Smooth muscle cell (in vitro differentiated cells): ENCODE results near the gene CEP128. TPM values are rescaled to one million over a fixed set of nuclear protein-coding genes. Genes with fewer than 3 reads are reported as not detected.

ENCODE experiments used
- DNase-seq: peaks from one replicate; lab custom pipeline; 2025; ENCODE audit not compliant: unreplicated experiment; lab: John Stamatoyannopoulos, UW
- H2AFZ ChIP-seq: fragments of 200-600 bp; sonication (generic); 2 replicates; pipeline ENCODE4 v1.6.0; 2016; ENCODE audit warnings: antibody characterized with exemption, low read depth, mild to moderate bottlenecking
- H3F3A ChIP-seq: fragments of 200-600 bp; sonication (generic); 2 replicates; pipeline ENCODE4 v1.6.0; 2017; ENCODE audit warnings: antibody characterized with exemption, low read depth
- H3K27ac ChIP-seq: fragments of 200-600 bp; sonication (generic); 2 replicates; pipeline ENCODE4 v1.5.1; 2016; ENCODE audit warnings: low read depth, mild to moderate bottlenecking
- H3K27me3 ChIP-seq: fragments of 200-600 bp; sonication (generic); 2 replicates; pipeline ENCODE4 v1.6.1; 2016; ENCODE audit warnings: low read depth, mild to moderate bottlenecking
- H3K36me3 ChIP-seq: fragments of 200-600 bp; sonication (generic); 2 replicates; pipeline ENCODE4 v1.5.1; 2016; ENCODE audit warnings: low read depth
- H3K4me1 ChIP-seq: fragments of 200-600 bp; sonication (generic); 2 replicates; pipeline ENCODE4 v1.5.1; 2016; ENCODE audit warnings: low read depth
- H3K4me2 ChIP-seq: fragments of 200-600 bp; sonication (generic); 2 replicates; pipeline ENCODE4 v1.6.0; 2016; ENCODE audit warnings: mild to moderate bottlenecking
- H3K4me3 ChIP-seq: fragments of 200-600 bp; sonication (generic); 2 replicates; pipeline ENCODE4 v1.5.1; 2016; ENCODE audit warnings: mild to moderate bottlenecking
- H3K79me2 ChIP-seq: fragments of 200-600 bp; sonication (generic); 2 replicates; pipeline ENCODE4 v1.6.0; 2016; ENCODE audit warnings: low read depth, mild to moderate bottlenecking
- H3K9ac ChIP-seq: fragments of 200-600 bp; sonication (generic); 2 replicates; pipeline ENCODE4 v1.6.0; 2016; ENCODE audit warnings: low read depth
- H3K9me3 ChIP-seq: fragments of 200-600 bp; sonication (generic); replicated peaks from 2 replicates; pipeline ENCODE4 v1.5.1; 2016; ENCODE audit warnings: low read depth
- H4K20me1 ChIP-seq: fragments of 200-600 bp; sonication (generic); 2 replicates; pipeline ENCODE4 v1.6.0; 2016; ENCODE audit warnings: low read depth
- WGBS: methylation state at CpG from one replicate; pipeline ENCODE4 v1.1.7; 2016; ENCODE audit warnings: low lambda C conversion rate; 5-methylcytosine and 5-hydroxymethylcytosine counted together
- polyA plus RNA-seq: library from polyadenylated mRNA; unstranded; fragments of >200 nt; fragmentation: Nextera tagmentation; extraction: Ambion mirVana; gene quantifications from 2 replicates; pipeline ENCODE4 v1.2.1, GENCODE V29; 2016
- total RNA-seq: library from RNA; depleted of rRNA; stranded (reverse); fragments of >200 nt; gene quantifications from 2 replicates; pipeline ENCODE4 v1.2.3, GENCODE V29; 2014
- TF ChIP-seq, protein P1 (sequence below): fragments of 200-600 bp; sonication (generic); IDR thresholded peaks from 2 replicates; pipeline ENCODE4 v1.5.1; 2017; ENCODE audit warnings: borderline replicate concordance, mild to moderate bottlenecking, antibody characterized with exemption; ENCODE audit not compliant: insufficient read depth, poor library complexity, severe bottlenecking

Gene CEP128
- total RNA-seq (2.0 and 4.4 TPM in 2 replicates), polyA plus RNA-seq (2.7 and 5.1 TPM in 2 replicates)

DNA sequence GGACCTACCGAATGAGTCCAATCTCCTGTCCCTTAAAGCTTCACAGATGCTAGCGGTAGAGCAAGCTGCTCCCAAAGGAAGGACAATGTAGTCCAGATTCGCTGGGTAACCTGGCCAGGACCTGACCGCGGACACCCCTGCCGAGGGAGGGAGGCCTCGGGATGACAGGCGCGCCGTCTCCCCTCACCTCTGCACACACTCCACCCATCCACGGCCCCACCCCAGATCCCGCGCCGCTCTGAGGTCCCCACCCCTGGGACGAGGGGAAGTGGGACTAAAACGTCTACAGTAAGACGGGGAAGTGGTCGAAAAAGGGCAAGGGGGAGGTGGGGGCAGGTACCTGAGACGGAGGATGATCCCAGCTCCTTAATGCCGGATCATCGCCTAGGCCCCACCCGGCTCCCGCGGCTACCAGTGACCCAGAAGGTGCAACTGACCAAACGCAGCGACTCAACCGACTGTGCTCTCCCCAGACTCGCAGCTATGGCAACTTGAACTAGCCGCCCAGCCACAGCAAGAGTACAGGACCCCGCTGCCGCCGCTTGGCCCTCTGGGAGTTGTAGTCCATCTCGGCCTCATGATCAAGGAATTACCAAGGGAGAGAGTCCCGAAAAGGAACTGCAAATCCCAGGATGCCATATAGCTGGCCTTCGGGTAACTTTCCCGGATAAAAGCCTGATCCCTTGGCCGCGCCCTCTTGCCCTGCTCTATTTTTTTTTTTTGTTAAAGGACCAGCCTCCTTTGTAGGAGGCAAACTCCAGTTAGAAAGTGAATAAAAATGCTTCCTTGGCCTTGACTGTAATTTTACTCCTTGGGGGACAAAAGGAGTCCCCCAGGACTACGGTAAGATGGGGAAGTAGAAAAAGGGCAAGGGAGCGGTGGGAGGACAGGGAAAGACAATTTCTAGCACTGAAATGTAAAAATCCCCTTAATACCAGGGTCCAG is at the start of gene CEP128:
CEP128 (minus strand) TSS at position 498 of the 945 bp plus-strand sequence.
- Histone ChIP-seq H3F3A (no peaks in the 10 kb centered on the region), H3K27ac (peak within 1 kb of the TSS; percentile 33), H3K36me3 (no peaks in the 10 kb centered on the region), H3K4me3 (peak within 1 kb of the TSS; percentile 72), H4K20me1 (no peaks in the 10 kb centered on the region), H3K4me2 (peak within 1 kb of the TSS; percentile 92), H3K27me3 (no peaks in the 10 kb centered on the region), H3K79me2 (peaks cover 6% of the 10 kb centered on the region), H2AFZ (peak within 1 kb of the TSS; percentile 98), H3K9me3 (no peaks in the 10 kb centered on the region), H3K4me1 (peaks cover 4% of the 10 kb centered on the region), H3K9ac (peak within 1 kb of the TSS; percentile 67)
- 1% methylated on average over 37 of the region's 40 CpGs for WGBS
- TF ChIP-seq, protein P1, sequence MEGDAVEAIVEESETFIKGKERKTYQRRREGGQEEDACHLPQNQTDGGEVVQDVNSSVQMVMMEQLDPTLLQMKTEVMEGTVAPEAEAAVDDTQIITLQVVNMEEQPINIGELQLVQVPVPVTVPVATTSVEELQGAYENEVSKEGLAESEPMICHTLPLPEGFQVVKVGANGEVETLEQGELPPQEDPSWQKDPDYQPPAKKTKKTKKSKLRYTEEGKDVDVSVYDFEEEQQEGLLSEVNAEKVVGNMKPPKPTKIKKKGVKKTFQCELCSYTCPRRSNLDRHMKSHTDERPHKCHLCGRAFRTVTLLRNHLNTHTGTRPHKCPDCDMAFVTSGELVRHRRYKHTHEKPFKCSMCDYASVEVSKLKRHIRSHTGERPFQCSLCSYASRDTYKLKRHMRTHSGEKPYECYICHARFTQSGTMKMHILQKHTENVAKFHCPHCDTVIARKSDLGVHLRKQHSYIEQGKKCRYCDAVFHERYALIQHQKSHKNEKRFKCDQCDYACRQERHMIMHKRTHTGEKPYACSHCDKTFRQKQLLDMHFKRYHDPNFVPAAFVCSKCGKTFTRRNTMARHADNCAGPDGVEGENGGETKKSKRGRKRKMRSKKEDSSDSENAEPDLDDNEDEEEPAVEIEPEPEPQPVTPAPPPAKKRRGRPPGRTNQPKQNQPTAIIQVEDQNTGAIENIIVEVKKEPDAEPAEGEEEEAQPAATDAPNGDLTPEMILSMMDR = no peak
- peak; percentile 55 for DNase-seq

DNA sequence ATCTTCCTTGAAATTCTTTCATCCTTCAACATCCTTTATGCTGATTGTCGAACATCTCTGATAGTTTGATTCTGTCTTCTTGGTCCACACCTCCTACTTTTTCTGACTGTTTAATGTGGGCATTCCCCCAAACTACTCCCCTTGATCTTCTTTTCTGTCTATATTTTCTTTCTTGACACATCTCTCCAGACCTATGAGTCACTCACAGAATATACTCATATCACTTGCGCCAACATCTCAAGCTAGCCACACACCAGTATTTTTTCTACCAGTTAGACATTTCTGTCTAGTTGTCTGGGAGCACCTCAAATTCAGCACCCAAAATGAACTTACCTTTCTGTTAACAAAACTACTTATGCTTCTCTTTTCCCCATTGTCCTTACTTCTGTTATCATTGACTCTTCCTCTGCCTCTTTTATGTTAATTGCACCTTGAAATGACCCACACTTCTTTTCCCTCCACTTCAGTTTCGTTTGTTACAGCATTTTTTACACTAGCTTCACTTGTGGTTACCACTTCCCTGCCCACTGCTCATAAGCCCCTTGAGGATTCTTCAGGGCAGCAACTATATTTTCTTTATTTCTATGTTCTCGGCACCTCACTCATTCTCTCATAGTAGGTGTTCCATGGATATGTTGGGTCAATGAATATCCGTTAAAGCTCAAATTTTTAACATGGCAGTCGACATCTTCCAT is 47.3 kb upstream of the CEP128 start:
- H3K4me3 ChIP-seq = no peak overlapping the region
- H3K79me2 ChIP-seq = no peaks in the 10 kb centered on the region
- no peaks in the 10 kb centered on the region for H3K4me1 ChIP-seq
- no peaks in the 10 kb centered on the region for H3K9me3 ChIP-seq
- H3K27me3 ChIP-seq = peaks cover 13% of the 10 kb centered on the region
- no peaks in the 10 kb centered on the region for H3K36me3 ChIP-seq
- TF ChIP-seq, protein P1 = no peak
- no peak for DNase-seq
- H2AFZ ChIP-seq = no peak overlapping the region
- no peak overlapping the region for H3K27ac ChIP-seq
- H3F3A ChIP-seq = no peaks in the 10 kb centered on the region
- WGBS = 80% methylated on average over 6 of the region's 6 CpGs
- no peak overlapping the region for H3K9ac ChIP-seq
- H3K4me2 ChIP-seq = no peak overlapping the region
- no peaks in the 10 kb centered on the region for H4K20me1 ChIP-seq

DNA sequence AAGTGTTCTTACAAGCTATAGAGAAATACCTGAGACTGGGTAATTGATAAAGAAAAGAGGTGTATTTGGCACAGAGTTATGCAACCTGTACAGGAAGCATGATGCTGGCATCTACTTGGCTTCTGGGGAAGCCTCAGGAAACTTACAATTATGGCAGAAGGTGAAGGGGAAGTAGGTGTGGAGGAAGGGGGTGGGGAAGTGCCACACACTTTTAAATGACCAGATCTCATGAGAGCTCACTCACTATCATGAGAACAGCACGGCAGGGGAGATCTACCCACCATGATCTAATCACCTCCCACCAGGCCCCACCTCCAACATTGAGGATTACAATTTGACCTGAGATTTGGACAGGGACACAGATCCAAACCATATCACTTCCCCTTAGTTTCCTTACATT is 46.7 kb upstream of the CEP128 start:
- Histone ChIP-seq H4K20me1 (no peaks in the 10 kb centered on the region), H3F3A (no peaks in the 10 kb centered on the region), H3K9ac (no peak overlapping the region), H3K4me3 (no peak overlapping the region), H3K27ac (no peak overlapping the region), H3K9me3 (no peaks in the 10 kb centered on the region), H3K27me3 (peaks cover 13% of the 10 kb centered on the region), H3K4me1 (no peaks in the 10 kb centered on the region), H3K79me2 (no peaks in the 10 kb centered on the region), H2AFZ (no peak overlapping the region), H3K4me2 (no peak overlapping the region), H3K36me3 (no peaks in the 10 kb centered on the region)
- no peak for DNase-seq
- TF ChIP-seq, protein P1 = peak; percentile 3
- 94% methylated on average over 1 of the region's 1 CpG for WGBS
